ENCODE data around the gene ASB8.
A peak's percentile ranks its signal among the peaks of the same experiment; 100 is the strongest.
"Not testable (repeated sequence)": the region's sequence is repeated elsewhere in the genome, so short reads cannot be mapped to it uniquely, and the experiment has no call there.

The ASB8 gene

GRCh38 chr12:48119834-48120195 is 37.5 kb downstream of the ASB8 start:
- no peak for TF ChIP-seq CTCF (IDR thresholded peaks at IDR 0.05; ENCODE audit: insufficient read depth, low read length, missing control alignments)
- H3K4me3 ChIP-seq (ENCODE audit: low read depth, low read length): peak overlapping the region; percentile 96
- DNase-seq (ENCODE audit: low read depth, low spot score): no peak
- ChIA-PET POLR2A (interaction anchor here (1.7 kb wide), 1 partner anchor 13 kb away, joined by 11 read pairs; the partner anchor contains the start of gene SENP1), CTCF (interaction anchor here (1.2 to 1.9 kb wide), 5 partner anchors 37 to 170 kb away, joined by 3 to 5 read pairs (median 4); partner anchors contain the start of gene ASB8)

- CTCF ChIA-PET: interaction anchor here (1.2 to 1.9 kb wide), 3 partner anchors 38 to 78 kb away, joined by 3 to 5 read pairs (median 4); partner anchors contain the start of gene ASB8
- no peak for TF ChIP-seq CTCF (IDR thresholded peaks at IDR 0.05; ENCODE audit: insufficient read depth, low read length, missing control alignments)
- DNase-seq (ENCODE audit: low read depth, low spot score): peak; percentile 50
- peak within 1 kb of the TSS; percentile 96 for H3K4me3 ChIP-seq (ENCODE audit: low read depth, low read length)
- POLR2A ChIA-PET: interaction anchor here (1.0 to 1.7 kb wide), 2 partner anchors 13 to 17 kb away, joined by 3 to 11 read pairs; partner anchors contain the start of gene SENP1
Measured at GRCh38 chr12:48119078-48119833, 38.1 kb downstream of the ASB8 start, which contains the start of gene PFKM. TSS of gene PFKM (plus strand) at chr12:48119364. CDS start at chr12:48122775, 3,411 bp downstream.

GRCh38 chr12:48118284-48118871 is 38.9 kb downstream of the ASB8 start:
- TF ChIP-seq CTCF (IDR thresholded peaks at IDR 0.05; ENCODE audit: insufficient read depth, low read length, missing control alignments): no peak
- DNase-seq (ENCODE audit: low read depth, low spot score): no peak
- CTCF ChIA-PET: no interaction called here
- H3K4me3 ChIP-seq (ENCODE audit: low read depth, low read length): no peak overlapping the region
- POLR2A ChIA-PET: interaction anchor here (1.0 to 1.7 kb wide), 2 partner anchors 12 to 18 kb away, joined by 3 to 11 read pairs; partner anchors contain the start of gene SENP1

GRCh38 chr12:48115957-48116356 is 41.4 kb downstream of the ASB8 start:
- ChIA-PET POLR2A (no interaction called here), CTCF (interaction anchor here (1.9 kb wide), 1 partner anchor 10 kb away, joined by 13 read pairs; the partner anchor contains the start of gene SENP1)
- no peak for TF ChIP-seq CTCF (IDR thresholded peaks at IDR 0.05; ENCODE audit: insufficient read depth, low read length, missing control alignments)
- DNase-seq (ENCODE audit: low read depth, low spot score): no peak
- no peak overlapping the region for H3K4me3 ChIP-seq (ENCODE audit: low read depth, low read length)

GRCh38 chr12:48111312-48111693 is 46.0 kb downstream of the ASB8 start:
- H3K4me3 ChIP-seq (ENCODE audit: low read depth, low read length); DNase-seq (ENCODE audit: low read depth, low spot score); POLR2A ChIA-PET: not testable (repeated sequence)
- CTCF ChIA-PET: interaction anchor here (1.1 kb wide), 1 partner anchor 27 kb away, joined by 3 read pairs; no protein-coding TSS in a partner anchor

GRCh38 chr12:48110691-48111311 is 46.5 kb downstream of the ASB8 start:
- no peak for TF ChIP-seq CTCF (IDR thresholded peaks at IDR 0.05; ENCODE audit: insufficient read depth, low read length, missing control alignments)
- H3K4me3 ChIP-seq (ENCODE audit: low read depth, low read length): no peak overlapping the region
- no peak for DNase-seq (ENCODE audit: low read depth, low spot score)
- CTCF ChIA-PET: interaction anchor here (0.9 to 1.1 kb wide), 2 partner anchors 26 to 506 kb away, joined by 3 read pairs; no protein-coding TSS in a partner anchor
- POLR2A ChIA-PET: interaction anchor here (0.6 kb wide), 1 partner anchor 47 kb away, joined by 4 read pairs; no protein-coding TSS in a partner anchor
